DOHH2 (cell line): Measurements from ENCODE around the gene MACROD2.

Experiments used
- H3F3A ChIP-seq: fragments of 200-600 bp; sonication (generic), shearing (Covaris generic); 2 replicates; pipeline ENCODE4 v1.6.0; 2016; ENCODE audit warnings: antibody characterized with exemption, mild to moderate bottlenecking; ENCODE audit not compliant: control insufficient read depth, insufficient read depth
- H3K27ac ChIP-seq: fragments of 200-600 bp; sonication (generic); 2 replicates; pipeline ENCODE4 v1.5.1; 2014; ENCODE audit warnings: low read depth, mild to moderate bottlenecking, low read length, moderate library complexity
- H3K27me3 ChIP-seq: fragments of 200-600 bp; sonication (generic); 2 replicates; pipeline ENCODE4 v1.6.1; 2014; ENCODE audit warnings: mild to moderate bottlenecking, low read length, mixed read lengths; ENCODE audit not compliant: control insufficient read depth
- H3K36me3 ChIP-seq: fragments of 200-600 bp; sonication (generic); 2 replicates; pipeline ENCODE4 v1.6.1; 2014; ENCODE audit warnings: mild to moderate bottlenecking, low read length, moderate library complexity, mixed read lengths; ENCODE audit not compliant: control insufficient read depth
- H3K4me1 ChIP-seq: fragments of 200-600 bp; sonication (generic); 2 replicates; pipeline ENCODE4 v1.6.1; 2014; ENCODE audit warnings: mild to moderate bottlenecking, low read length, mixed read lengths; ENCODE audit not compliant: control insufficient read depth
- H3K4me2 ChIP-seq: fragments of 200-600 bp; sonication (generic); 2 replicates; pipeline ENCODE4 v1.6.0; 2014; ENCODE audit warnings: mild to moderate bottlenecking, low read length, moderate library complexity
- H3K4me3 ChIP-seq: fragments of 200-600 bp; sonication (generic); 2 replicates; pipeline ENCODE4 v1.5.1; 2014; ENCODE audit warnings: mild to moderate bottlenecking, low read length, mixed read lengths
- H3K79me2 ChIP-seq: fragments of 200-600 bp; sonication (generic); 2 replicates; pipeline ENCODE4 v1.6.1; 2014; ENCODE audit warnings: mild to moderate bottlenecking, low read length, mixed read lengths; ENCODE audit not compliant: control insufficient read depth
- H3K9me2 ChIP-seq: fragments of 200-600 bp; sonication (generic); replicated peaks from 2 replicates; pipeline ENCODE4 v1.6.1; 2014; ENCODE audit warnings: mild to moderate bottlenecking, low read length, mixed read lengths; ENCODE audit not compliant: control insufficient read depth
- H3K9me3 ChIP-seq: fragments of 200-600 bp; sonication (generic); 2 replicates; pipeline ENCODE4 v1.6.1; 2014; ENCODE audit warnings: antibody characterized with exemption, low read length, mixed read lengths; ENCODE audit not compliant: control insufficient read depth, insufficient read depth
- H4K20me1 ChIP-seq: fragments of 200-600 bp; sonication (generic); 2 replicates; pipeline ENCODE4 v1.6.0; 2014; ENCODE audit warnings: low read depth, mild to moderate bottlenecking, antibody characterized with exemption, low read length, moderate library complexity; ENCODE audit not compliant: control insufficient read depth, insufficient read depth
- CTCF ChIP-seq: fragments of 200-600 bp; sonication (generic); IDR thresholded peaks from one replicate; pipeline ENCODE4 v1.5.1; 2014; ENCODE audit warnings: antibody characterized with exemption, mild to moderate bottlenecking, low read depth, low read length; ENCODE audit not compliant: poor library complexity, severe bottlenecking
- EZH2phosphoT487 ChIP-seq: fragments of 200-600 bp; sonication (generic); IDR thresholded peaks from 2 replicates; pipeline ENCODE4 v1.6.1; 2017; ENCODE audit warnings: borderline replicate concordance, mild to moderate bottlenecking, antibody characterized with exemption, low read length, moderate library complexity, mixed read lengths

The MACROD2 gene

GRCh38 chr20:14046534-14046933 lies 51.2 kb downstream of the MACROD2 start:
- Histone ChIP-seq H3K9me3 (no peaks in the 10 kb centered on the region), H3K27ac (no peak overlapping the region), H3K4me3 (no peak overlapping the region), H3K4me1 (no peaks in the 10 kb centered on the region), H4K20me1 (no peaks in the 10 kb centered on the region), H3K4me2 (no peak overlapping the region), H3K79me2 (no peaks in the 10 kb centered on the region), H3K36me3 (no peaks in the 10 kb centered on the region), H3F3A (no peaks in the 10 kb centered on the region), H3K27me3 (no peaks in the 10 kb centered on the region), H3K9me2 (no peaks in the 10 kb centered on the region)
- no peak for TF ChIP-seq CTCF

- no peak overlapping the region for H3K4me2 ChIP-seq
- no peaks in the 10 kb centered on the region for H4K20me1 ChIP-seq
- no peaks in the 10 kb centered on the region for H3K9me3 ChIP-seq
- H3K36me3 ChIP-seq, result no peaks in the 10 kb centered on the region
- H3K27ac ChIP-seq, result no peak overlapping the region
- no peaks in the 10 kb centered on the region for H3K4me1 ChIP-seq
- 0 out of 2 replicates have a peak, but pooled peaks cover 2% of the 10 kb centered on the region for H3K27me3 ChIP-seq
- H3K79me2 ChIP-seq, result no peaks in the 10 kb centered on the region
- no peak for TF ChIP-seq CTCF
- no peak for TF ChIP-seq EZH2phosphoT487
- no peak overlapping the region for H3K4me3 ChIP-seq
- no peaks in the 10 kb centered on the region for H3F3A ChIP-seq
- H3K9me2 ChIP-seq, result no peaks in the 10 kb centered on the region
Observed at GRCh38 chr20:14049111-14049510, 53.8 kb downstream of the MACROD2 start.

GRCh38 chr20:14051454-14051853 lies 56.1 kb downstream of the MACROD2 start:
- TF ChIP-seq EZH2phosphoT487, result no peak
- no peak for TF ChIP-seq CTCF
- Histone ChIP-seq H3K36me3 (no peaks in the 10 kb centered on the region), H3F3A (no peaks in the 10 kb centered on the region), H3K4me1 (no peaks in the 10 kb centered on the region), H3K27ac (no peak overlapping the region), H3K4me3 (no peak overlapping the region), H3K27me3 (0 out of 2 replicates have a peak, but pooled peaks cover 4% of the 10 kb centered on the region), H3K9me3 (no peaks in the 10 kb centered on the region), H3K79me2 (no peaks in the 10 kb centered on the region), H3K9me2 (no peaks in the 10 kb centered on the region), H4K20me1 (no peaks in the 10 kb centered on the region), H3K4me2 (no peak overlapping the region)
